22Rv1 (cell line): ENCODE data around the gene NTF4.

Experiments
- ZFX ChIP-seq: fragments of 450-650 bp; IDR thresholded peaks from 2 replicates; pipeline ENCODE4 v1.6.1; 2017; ENCODE audit warnings: antibody characterized with exemption, borderline replicate concordance
- TF ChIP-seq, protein P1 (sequence below): fragments of 450-650 bp; IDR thresholded peaks from 2 replicates; pipeline ENCODE4 v1.5.1; 2017; ENCODE audit warnings: mild to moderate bottlenecking

DNA sequence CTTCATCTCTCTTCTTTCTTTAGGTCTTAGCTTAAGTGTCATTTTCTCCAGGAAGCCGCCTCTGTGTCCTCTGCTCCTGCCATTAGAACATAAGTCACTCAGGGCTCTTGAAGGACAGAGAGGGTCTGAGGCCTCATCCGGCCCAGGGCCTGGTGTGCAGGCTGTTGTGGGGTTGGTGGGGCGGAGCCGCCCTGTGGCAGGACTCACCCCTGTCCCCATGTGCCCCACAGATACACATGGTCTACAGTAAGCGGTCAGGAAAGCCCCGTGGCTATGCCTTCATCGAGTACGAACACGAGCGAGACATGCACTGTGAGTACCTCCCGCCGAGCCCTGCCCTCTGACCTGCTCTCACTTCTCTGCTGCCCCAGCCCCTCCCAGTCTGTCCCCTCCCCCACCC is 36.5 kb upstream of the NTF4 start:
- TF ChIP-seq, protein P1, sequence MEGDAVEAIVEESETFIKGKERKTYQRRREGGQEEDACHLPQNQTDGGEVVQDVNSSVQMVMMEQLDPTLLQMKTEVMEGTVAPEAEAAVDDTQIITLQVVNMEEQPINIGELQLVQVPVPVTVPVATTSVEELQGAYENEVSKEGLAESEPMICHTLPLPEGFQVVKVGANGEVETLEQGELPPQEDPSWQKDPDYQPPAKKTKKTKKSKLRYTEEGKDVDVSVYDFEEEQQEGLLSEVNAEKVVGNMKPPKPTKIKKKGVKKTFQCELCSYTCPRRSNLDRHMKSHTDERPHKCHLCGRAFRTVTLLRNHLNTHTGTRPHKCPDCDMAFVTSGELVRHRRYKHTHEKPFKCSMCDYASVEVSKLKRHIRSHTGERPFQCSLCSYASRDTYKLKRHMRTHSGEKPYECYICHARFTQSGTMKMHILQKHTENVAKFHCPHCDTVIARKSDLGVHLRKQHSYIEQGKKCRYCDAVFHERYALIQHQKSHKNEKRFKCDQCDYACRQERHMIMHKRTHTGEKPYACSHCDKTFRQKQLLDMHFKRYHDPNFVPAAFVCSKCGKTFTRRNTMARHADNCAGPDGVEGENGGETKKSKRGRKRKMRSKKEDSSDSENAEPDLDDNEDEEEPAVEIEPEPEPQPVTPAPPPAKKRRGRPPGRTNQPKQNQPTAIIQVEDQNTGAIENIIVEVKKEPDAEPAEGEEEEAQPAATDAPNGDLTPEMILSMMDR: no peak
- TF ChIP-seq ZFX: no peak
